IMR-90 (cell line): ENCODE data around the gene P2RY14.

Experiments
- RCOR1 ChIP-seq: IDR thresholded peaks from 2 replicates; pipeline ENCODE4 v1.6.1; 2012; ENCODE audit warnings: mild to moderate bottlenecking, low read length, improper control_type of control experiment; ENCODE audit not compliant: insufficient replicate concordance
- USF2 ChIP-seq: fragments of 150-350 bp; IDR thresholded peaks from 2 replicates; pipeline ENCODE4 v1.6.1; 2017; ENCODE audit warnings: mild to moderate bottlenecking, antibody characterized with exemption, low read length, low read depth

GRCh38 chr3:151203051-151203420 is 75.3 kb downstream of the P2RY14 start, which contains the start of gene GPR171:
- no peak for TF ChIP-seq RCOR1
- no peak for TF ChIP-seq USF2
